Right kidney (tissue), 9 donors: ENCODE data around the gene DMAC2L.
A peak's percentile ranks its signal among the peaks of the same experiment; 100 is the strongest.
"Not testable (repeated sequence)": the region's sequence is repeated elsewhere in the genome, so short reads cannot be mapped to it uniquely, and the experiment has no call there.

ENCODE experiments used
- DNase-seq: peaks from one replicate; pipeline ENCODE4 v3.0.0-alpha.2; 2016
- long read RNA-seq, 8 donors: transcript quantifications; one replicate each; lab custom pipeline, GENCODE V29; 2026

DMAC2L gene, protein sequence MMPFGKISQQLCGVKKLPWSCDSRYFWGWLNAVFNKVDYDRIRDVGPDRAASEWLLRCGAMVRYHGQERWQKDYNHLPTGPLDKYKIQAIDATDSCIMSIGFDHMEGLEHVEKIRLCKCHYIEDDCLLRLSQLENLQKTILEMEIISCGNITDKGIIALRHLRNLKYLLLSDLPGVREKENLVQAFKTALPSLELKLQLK
- long read RNA-seq, donor 1, transcript ATP5S-207 (5 exons, 2,008 nt) = major isoform, 7 of 25 reads
- long read RNA-seq, donor 1, partial matches to known transcripts = 14 of 25 reads
- long read RNA-seq, donor 1, other reads (novel, unspliced or antisense) = 0 of 25 reads
- long read RNA-seq, donor 2, partial matches to known transcripts = 0 of 6 reads
- long read RNA-seq, donor 2, other reads (novel, unspliced or antisense) = 5 of 6 reads
- long read RNA-seq, donor 3, full-length matches to known transcripts = 3 of 3 reads
- long read RNA-seq, donor 3, partial matches to known transcripts = 0 of 3 reads
- long read RNA-seq, donor 3, other reads (novel, unspliced or antisense) = 0 of 3 reads
- long read RNA-seq, donor 4, partial matches to known transcripts = 0 of 6 reads
- long read RNA-seq, donor 4, other reads (novel, unspliced or antisense) = 0 of 6 reads
- long read RNA-seq, donor 5, partial matches to known transcripts = 8 of 12 reads
- long read RNA-seq, donor 5, other reads (novel, unspliced or antisense) = 0 of 12 reads
- long read RNA-seq, donor 6, partial matches to known transcripts = 5 of 7 reads
- long read RNA-seq, donor 6, other reads (novel, unspliced or antisense) = 0 of 7 reads
- long read RNA-seq, donor 7 = 0 reads
- long read RNA-seq, donor 8, transcript ATP5S-207 (5 exons, 2,008 nt) = major isoform, 5 of 6 reads
- long read RNA-seq, donor 8, partial matches to known transcripts = 0 of 6 reads
- long read RNA-seq, donor 8, other reads (novel, unspliced or antisense) = 0 of 6 reads

DNA sequence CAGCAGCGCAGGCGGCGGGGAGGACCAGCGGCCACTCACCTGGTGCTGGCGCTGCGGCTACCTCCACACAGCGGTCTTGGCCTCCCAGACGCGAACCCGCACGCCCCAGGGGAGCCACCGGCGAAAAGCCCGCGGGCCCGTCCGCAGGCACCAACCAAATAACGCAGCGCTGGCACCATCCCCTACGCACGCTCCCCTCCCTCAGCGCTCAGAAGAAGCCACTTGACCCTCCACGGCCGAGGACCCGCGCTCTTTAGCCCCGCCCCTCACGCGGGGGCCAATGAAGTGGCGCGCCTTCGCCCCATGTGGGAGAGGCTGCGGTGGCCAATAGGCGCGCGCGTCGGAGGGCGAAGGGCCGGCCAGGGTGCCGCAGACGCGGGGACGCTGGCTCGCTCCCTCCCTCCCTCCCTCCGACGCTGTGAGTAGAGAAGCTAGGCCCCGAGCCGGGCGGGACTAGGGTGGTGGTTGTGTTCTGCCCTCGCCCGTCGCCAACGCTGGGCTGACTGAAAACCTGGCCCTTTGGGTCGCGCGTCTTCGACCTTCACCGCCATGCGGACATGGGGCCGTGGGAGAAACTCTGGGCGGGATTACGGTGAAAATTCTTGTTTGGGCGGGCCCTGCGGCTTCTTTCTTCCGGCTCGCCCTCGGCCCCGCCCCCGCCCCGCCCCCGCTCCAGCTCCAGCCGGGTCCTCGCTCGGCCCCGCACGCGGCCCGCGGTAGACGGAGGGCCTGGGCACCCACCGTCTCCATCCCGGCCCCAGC, at the start of gene DMAC2L, which contains the start of gene L2HGDH:
Gene DMAC2L (plus strand): TSS at position 353 of the 762 bp plus-strand sequence. CDS start 9,164 bp downstream, outside the sequence.
Gene L2HGDH (minus strand): TSS at position 258 of the 762 bp plus-strand sequence. CDS start 79 bp downstream, at position 179.
- peak; percentile 99 for DNase-seq

DNA sequence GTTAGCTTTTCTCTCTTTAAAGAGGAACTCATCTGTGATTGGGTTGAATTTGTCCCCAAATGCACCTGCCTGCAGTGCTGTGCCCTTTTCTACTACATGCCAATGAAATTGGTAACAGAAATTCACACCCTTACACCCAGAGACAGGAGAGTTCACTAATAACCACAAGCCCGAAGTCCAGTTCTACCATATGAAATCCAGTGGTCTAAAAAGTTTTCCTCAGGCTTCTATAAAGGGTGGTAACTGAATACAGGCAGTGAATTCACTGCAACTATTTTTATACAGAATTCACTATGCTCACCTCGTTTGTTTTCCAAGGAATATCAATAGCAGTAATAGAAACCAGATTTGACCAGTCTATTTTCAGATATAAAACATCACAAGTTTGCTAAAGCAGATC, 49.3 kb upstream of the DMAC2L start:
- DNase-seq = no peak

DNA sequence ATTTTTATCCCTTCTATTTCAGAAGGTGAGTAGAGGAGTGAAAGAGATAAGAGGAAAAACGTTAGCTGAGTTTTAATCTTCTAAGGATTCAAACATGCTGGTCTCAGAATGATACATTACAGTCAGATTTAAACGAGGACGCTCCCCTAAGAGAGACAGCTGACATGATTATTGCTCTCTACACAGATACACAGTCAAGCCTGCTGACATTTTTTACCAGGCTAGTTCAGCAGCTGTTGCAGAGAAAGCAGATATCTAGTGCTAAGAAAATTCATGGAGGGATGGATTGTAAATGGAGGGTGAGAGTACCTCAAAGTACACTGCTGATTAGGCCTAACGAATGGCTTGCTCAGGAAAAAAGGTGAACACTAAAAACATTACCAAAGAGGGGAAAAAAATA, 48.8 kb upstream of the DMAC2L start:
- no peak for DNase-seq

DNA sequence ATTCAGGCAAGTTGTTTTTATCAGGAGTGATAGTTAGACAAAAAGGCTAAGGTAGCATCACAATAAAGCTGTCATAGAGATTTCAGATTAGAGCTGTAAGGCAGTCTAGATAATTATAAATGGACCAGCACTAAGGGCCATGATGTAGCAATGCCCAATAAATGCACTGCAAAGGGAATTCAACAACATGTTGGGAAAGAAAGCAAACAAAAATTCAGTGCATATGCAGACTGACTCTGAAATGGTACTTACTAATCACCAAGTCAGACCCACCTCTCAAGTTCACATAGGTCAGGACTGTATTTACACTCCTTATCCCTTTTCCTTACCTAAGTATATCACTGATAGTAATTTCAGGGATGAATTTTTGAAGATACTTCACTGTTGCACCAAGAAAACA, 47.1 kb upstream of the DMAC2L start:
- no peak for DNase-seq

DNA sequence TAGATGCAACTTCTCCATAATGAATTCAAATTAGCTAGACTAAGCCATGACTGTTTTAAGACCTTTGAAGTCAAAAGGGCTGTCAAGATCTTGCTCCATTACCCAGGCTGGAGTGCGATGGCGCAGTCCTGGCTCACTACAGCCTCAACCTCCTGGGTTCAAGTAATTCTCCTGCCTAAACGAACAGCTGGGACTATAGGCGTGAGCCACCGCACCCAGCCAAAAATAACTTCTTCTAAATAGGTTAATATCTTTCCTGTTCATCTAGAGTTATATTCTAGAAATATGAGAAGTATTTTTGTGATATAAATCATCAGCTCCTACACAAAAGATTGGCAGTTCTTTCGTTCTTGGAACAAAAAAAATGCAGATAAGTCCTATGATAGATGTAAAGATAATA, 41.2 kb upstream of the DMAC2L start:
- DNase-seq = no peak

DNA sequence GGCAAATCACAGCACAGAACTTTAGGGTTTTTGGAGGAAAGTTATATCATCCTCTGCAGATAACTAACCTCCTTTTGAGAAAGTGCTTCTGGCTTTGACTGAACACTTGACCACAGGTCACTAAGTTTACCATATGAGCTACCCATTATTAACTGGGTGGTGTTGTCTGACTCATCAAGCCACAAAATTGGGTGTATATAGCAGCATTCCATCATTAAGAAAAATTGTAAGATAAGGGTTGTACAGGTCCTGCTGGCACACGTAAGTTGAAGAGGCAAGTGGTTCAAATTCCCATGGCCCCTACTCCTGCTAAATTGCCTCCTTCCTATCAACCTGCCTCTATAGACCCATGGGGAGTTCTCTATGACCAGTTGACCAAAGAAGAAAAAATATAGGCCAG, 39.6 kb upstream of the DMAC2L start:
- DNase-seq = no peak

DNA sequence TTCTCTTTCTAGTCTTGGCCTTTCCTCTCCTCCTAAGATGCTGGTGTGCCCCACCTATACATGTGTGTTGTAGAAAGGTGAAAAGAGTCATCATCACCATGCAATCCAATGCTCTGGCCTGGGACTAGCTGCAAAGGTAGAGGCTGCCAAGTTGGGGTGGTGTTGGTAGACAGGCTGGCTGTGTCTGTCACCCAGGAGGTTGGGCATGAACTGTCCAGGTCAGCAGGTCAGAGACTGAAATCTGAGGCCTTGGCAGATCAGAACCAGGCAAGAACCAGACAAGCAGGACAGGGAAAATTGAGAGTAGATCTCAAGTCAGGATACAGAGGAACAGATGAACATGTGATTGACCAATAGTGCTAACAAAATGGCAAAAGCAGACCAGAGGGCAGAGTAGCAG, 26.3 kb upstream of the DMAC2L start:
- no peak for DNase-seq

DNA sequence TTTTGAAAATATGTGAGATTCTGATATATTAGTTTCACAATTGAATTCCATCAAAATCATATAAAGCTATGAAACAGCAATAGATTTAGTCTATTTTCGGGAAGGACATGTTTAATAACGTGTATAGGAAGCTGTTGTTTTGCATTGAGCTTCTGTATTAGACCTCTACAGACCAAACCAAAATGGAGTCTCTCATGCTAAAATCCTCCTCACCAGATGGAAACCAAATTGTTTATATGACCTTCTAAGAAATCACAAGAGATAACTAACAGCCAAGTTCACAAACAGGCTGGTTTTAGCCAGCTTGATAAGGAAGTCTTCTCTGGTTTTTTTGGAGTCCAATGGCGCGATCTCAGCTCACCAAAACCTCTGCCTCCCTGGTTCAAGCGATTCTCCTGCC, 24.0 kb upstream of the DMAC2L start:
- no peak for DNase-seq

DNA sequence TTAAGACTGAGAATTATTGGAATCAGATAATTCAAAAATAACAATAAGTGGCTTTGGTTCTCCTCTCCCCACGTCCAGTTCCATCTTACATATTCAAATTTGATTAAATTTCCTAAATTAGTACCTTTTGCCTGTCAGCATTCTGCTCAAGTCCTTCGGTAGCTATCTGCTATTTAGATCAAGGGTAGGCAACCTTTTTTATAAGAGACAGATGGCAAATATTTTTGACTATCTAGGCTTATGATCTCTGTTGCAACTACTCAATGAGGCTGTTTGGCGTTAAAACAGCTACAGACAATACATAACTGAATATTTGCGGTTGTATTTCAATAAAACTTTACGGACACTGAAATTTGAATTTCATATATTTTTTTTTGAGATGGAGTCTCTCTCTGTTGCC, 21.8 kb upstream of the DMAC2L start:
- no peak for DNase-seq

DNA sequence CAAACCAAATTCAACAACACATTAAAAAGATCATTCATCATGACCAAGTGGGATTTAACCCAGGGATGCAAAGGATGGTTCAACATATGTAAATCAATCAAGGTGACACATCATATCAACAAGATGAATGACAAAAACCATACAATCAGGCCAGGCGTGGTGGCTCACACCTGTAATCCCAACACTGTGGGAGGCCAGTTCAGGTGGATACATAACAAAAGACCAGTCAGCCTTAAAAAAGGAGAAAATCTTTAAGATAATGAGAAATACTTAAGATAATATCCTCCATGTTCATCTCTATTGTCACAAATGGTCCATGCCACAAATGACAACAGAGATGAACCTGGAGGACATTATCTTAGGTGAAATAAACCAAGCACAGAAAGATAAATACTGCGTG, 12.5 kb upstream of the DMAC2L start:
- no peak for DNase-seq

DNA sequence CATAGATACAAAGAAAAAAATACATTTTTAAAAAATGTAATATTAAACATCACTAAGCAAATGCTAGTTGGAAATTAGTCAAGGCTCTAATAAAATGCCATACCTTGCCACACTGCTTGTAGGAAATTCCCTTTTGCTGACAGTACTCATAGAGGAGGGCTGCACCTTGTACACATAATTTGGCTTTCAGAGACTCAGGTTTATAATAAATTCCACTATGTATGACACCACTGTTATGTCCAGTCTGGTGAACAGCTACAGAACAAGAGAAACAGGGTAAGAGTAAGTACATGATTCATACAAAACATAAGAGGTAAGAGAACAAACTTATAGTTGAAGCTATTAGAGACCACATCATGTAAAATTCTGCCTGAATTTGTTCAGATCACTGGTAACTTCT, 10.2 kb upstream of the DMAC2L start:
- no peak for DNase-seq

DNA sequence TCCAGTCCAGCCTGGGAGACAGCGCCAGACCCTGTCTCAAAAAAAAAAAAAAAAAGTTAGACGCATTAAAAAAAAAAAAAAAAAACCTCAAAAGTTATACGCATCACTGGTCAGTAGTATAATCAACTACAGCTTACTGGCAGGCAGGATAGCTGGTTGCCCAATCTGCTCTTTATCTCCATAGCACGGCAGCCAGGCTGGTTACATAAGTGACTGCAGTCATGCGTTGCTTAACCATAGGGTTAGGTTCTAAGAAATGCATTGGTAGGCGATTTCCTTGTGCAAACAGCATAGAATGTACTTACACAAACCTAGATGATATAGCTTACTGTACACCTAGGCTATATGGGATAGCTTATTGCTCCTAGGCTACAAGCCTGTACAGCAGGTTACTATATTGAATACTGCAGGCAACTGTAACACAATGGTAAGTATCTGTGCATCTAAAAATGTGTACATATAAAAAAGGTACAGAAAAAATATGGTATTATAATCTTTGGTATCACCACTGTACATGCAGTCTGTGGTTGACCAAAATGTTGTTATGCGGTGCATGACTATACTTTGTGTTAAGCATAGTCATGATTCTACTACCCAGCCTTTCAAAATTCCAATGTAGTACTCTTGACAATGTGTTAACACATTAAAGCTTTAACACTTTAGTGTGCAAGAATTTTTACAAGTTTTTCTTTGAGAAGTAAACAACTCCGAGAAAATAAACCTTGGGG, 8.2 kb upstream of the DMAC2L start:
- DNase-seq = no peak

DNA sequence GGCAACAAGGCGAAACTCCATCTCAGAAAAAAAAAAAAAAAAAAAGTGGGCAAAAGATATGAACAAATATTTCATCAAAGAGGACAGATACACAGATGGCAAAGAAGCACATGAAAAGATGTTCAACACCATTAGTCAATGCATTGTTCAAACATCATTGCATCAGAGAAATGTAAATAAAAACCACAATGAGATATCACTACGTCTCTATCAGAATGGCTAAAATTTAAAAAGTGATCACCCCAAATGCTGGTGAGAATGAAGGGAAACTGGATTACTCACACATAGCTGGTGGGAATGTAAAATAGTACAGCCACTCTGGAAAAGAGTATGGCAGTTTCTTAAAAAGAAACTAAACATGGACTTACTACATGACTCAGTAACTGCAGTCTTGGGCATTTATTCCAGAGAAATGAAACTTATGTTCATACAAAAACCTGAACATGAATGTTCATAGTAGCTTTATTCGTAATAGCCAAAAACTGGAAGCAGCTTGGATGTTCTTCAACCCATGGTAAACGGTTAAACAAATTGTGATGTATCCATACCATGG, 3.7 kb upstream of the DMAC2L start:
- no peak for DNase-seq

DNA sequence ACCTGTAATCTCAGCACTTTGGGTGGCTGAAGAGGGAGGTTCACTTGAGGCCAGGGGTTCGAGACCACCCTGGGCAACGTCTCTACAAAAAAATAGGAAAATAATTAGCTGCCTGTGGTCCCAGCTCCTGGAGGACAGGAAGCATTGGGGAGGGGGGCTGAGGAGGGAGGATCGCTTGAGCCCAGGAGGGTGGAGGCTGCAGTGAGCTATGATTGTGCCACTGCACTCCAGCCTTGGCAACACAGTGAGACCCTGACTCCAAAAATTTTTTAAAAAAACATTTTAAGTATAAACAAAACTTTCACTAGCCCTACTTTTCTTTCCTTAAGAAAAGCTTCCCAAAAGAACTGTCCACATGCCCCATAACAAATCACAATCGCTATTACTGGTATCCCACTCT, 1.7 kb upstream of the DMAC2L start:
- no peak for DNase-seq

DNA sequence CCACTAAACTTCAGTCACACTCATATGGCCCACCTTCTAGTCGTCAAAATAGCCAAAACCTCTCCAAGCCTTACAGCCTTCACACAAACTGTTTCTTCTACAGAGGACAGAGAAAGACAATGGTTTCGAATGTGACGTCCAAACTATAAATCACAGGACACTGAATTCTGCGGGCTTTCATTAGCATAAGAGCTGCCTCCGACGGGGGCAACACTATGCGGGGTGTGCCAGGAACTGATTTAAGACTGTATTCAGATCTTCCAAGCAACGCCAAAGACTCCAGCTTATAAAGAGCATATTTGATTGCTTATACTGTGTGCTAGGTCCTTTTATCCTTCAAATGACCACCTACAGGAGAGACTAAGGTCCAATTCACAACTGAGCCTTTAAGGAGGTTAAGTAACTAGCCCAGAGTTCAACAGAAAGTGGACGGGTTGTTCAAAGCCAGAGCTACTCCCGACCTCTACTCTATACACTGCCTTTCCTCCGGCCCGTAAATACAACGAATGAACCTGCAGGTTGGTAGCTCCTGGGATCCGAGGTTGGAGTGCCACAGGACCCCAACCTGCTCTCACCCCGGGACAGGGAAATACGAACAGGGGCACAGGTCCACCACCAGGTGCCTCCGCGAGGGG, 670 bp upstream of the DMAC2L start:
- no peak for DNase-seq

DNA sequence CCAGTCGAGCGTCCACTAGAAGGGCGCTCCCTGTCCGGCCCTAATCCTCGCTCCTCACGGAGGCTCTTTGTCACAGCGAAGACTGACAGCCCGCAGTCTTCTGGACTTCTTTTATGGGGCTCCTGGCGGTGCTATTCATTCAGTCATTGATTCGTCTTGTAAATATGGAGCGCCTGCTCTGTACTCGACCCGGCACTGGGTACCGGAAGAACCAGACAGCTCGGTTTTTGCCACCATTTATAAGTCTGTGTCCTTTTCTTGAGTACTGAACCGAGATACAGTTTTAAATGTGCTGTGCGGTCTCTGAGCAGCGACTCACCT, 570 bp downstream of the DMAC2L start:
- DNase-seq = no peak

DNA sequence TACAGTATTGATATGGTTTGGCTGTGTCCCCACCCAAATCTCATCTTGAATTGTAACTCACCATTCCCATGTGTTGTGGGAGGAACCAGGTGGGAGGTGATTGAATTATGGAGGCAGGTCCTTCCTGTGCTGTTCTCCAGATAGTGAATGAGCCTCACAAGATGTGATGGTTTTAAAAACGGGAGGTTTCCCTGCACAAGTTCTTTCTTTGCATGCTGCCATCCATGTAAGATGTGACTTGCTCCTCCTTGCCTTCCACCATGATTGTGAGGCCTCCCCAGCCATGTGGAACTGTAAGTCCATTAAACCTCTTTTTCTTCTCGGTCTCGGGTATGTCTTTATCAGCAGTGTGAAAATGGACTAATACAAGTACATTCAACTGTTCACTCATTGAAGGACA, 2.0 kb downstream of the DMAC2L start:
- not testable (repeated sequence) for DNase-seq

DNA sequence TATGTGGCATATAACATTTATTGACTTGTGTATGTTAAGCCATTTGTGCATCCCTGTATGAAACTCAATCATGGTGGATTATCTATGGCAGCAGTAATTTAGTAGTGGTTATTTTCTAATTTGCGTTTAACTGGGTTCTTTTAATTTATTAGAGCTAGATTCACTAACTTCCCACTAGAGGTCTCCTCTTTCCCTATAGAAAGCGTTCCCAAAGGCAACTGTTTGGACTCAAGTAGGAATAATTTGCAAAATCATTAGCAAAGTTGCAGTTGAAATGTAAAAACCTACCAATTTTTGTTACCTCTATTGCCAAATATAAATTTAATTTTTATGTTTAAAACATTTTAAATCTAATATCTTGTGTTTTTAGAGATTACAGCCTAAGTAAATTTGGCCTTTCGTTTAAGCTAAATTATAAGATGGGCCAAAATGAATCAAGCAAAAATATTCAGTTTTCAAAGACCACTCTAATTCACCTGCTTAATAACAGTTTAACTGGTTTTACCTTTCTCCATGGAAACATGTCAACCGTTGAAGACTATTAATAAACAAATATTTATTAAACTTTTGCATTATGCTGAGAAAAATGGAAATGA, 6.0 kb downstream of the DMAC2L start:
- no peak for DNase-seq

DNA sequence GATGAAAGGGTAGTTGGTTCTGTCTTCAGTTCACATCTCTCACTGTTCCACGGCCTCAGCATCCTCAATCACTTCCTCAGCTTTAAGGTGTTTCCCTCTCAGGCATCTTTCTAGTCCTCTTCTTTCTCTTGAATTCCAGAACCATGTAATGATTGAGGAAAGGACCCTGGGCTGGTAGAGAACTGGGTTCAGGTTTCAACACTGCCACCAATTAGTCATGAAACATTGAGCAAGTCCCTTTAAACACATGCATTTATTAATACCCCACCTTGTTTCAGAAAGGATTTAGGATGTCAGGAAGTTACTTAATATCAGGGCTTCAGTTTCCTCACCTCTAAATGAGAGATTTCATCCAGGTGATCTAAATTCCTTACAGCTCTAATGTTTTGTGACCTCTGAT, 7.2 kb downstream of the DMAC2L start:
- no peak for DNase-seq

DNA sequence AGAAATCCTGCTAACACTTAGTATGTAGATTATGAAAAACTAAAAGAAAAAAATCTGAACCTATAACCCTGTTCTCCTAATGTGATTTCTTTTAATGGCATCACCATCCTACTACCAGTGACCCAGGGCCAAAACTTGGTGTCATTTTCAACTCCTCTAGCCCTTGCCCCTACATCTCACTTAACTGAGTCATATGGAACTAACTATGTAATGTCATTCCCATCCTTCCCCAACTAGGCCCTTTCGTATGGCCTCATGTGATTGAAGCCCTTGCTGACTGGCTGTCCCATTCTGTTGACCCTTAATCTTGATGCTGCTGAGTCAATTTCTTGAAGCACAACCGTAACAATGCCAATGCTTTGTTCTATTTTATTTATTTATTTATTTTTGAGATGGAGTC, 7.6 kb downstream of the DMAC2L start:
- DNase-seq = no peak

DNA sequence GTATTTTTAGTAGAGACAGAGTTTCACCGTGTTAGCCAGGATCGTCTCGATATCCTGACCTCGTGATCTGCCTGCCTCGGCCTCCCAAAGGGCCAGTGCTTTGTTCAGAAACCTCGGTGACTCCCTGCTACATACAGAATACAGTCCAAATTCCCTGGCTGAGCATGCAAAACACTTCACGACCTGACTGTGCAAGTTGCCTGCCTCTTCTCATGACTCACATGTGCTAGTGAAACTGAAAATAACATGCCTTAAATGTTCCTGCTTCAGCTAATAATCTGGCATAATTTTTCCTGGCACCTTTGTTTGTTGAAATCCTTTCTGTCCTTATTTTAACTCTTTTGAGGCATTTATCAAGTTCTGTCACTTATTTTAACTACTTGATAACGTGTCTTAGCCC, 8.2 kb downstream of the DMAC2L start:
- no peak for DNase-seq
